Activated naive CD8-positive, alpha-beta T cell treated with anti-CD3 and anti-CD28 coated beads, Interleukin-2, amount 50 U/mL, for 24 hours (primary cell): ENCODE measurements around the gene TPTE2.
"Not testable (repeated sequence)": the region's sequence is repeated elsewhere in the genome, so short reads cannot be mapped to it uniquely, and the experiment has no call there.

Source experiments
- ATAC-seq: fragments of 150-1000 bp; cut with Tn5 transposase; one replicate; pipeline ENCODE4 v1.10.0; 2021
- DNase-seq: peaks from one replicate; pipeline ENCODE4 v3.0.0; 2021
- H3K27ac Mint-ChIP-seq: one replicate; pipeline ENCODE4 v1.8.0; 2021; ENCODE audit warnings: mild to moderate bottlenecking, mixed read lengths
- H3K27me3 Mint-ChIP-seq: one replicate; pipeline ENCODE4 v1.8.0; 2021; ENCODE audit warnings: mixed read lengths
- H3K36me3 Mint-ChIP-seq: one replicate; pipeline ENCODE4 v1.8.0; 2021; ENCODE audit warnings: low read depth, mixed read lengths
- H3K4me1 Mint-ChIP-seq: one replicate; pipeline ENCODE4 v1.8.0; 2021; ENCODE audit warnings: mixed read lengths
- H3K4me3 Mint-ChIP-seq: one replicate; pipeline ENCODE4 v1.8.0; 2021; ENCODE audit warnings: mild to moderate bottlenecking, moderate library complexity, mixed read lengths
- H3K9me3 Mint-ChIP-seq: one replicate; pipeline ENCODE4 v1.8.0; 2021; ENCODE audit warnings: mixed read lengths

The TPTE2 gene

GRCh38 chr13:19460126-19460525, 101.2 kb downstream of the TPTE2 start:
- DNase-seq, H3K36me3 Mint-ChIP-seq, H3K4me3 Mint-ChIP-seq, H3K4me1 Mint-ChIP-seq, H3K27me3 Mint-ChIP-seq, ATAC-seq, H3K27ac Mint-ChIP-seq: not testable (repeated sequence)
- H3K9me3 Mint-ChIP-seq: peaks cover 19% of the 10 kb centered on the region

- not testable (repeated sequence) for H3K4me1 Mint-ChIP-seq, H3K27me3 Mint-ChIP-seq, H3K36me3 Mint-ChIP-seq, ATAC-seq, DNase-seq, H3K9me3 Mint-ChIP-seq, H3K27ac Mint-ChIP-seq, H3K4me3 Mint-ChIP-seq
These were observed 122.2 kb downstream of the TPTE2 start for GRCh38 chr13:19439056-19439686.

GRCh38 chr13:19437780-19438179, 123.6 kb downstream of the TPTE2 start:
- H3K36me3 Mint-ChIP-seq, ATAC-seq, H3K27ac Mint-ChIP-seq, H3K9me3 Mint-ChIP-seq, H3K27me3 Mint-ChIP-seq, H3K4me3 Mint-ChIP-seq, H3K4me1 Mint-ChIP-seq, DNase-seq: not testable (repeated sequence)

GRCh38 chr13:19422236-19422635, 139.1 kb downstream of the TPTE2 start:
- DNase-seq, ATAC-seq, H3K9me3 Mint-ChIP-seq, H3K4me3 Mint-ChIP-seq, H3K27me3 Mint-ChIP-seq, H3K27ac Mint-ChIP-seq, H3K36me3 Mint-ChIP-seq: not testable (repeated sequence)
- peaks cover 18% of the 10 kb centered on the region for H3K4me1 Mint-ChIP-seq

GRCh38 chr13:19412494-19412893, 148.8 kb downstream of the TPTE2 start:
- DNase-seq, H3K27ac Mint-ChIP-seq, ATAC-seq, H3K36me3 Mint-ChIP-seq, H3K4me3 Mint-ChIP-seq, H3K4me1 Mint-ChIP-seq: not testable (repeated sequence)
- peaks cover 26% of the 10 kb centered on the region for H3K9me3 Mint-ChIP-seq
- H3K27me3 Mint-ChIP-seq: peaks cover 12% of the 10 kb centered on the region

- not testable (repeated sequence) for H3K27me3 Mint-ChIP-seq, DNase-seq, H3K36me3 Mint-ChIP-seq, ATAC-seq, H3K9me3 Mint-ChIP-seq, H3K27ac Mint-ChIP-seq, H3K4me3 Mint-ChIP-seq, H3K4me1 Mint-ChIP-seq
These were observed 178.4 kb downstream of the TPTE2 start for GRCh38 chr13:19382746-19383511.

- Mint-ChIP-seq H3K27ac (no peak overlapping the region), H3K4me3 (no peak overlapping the region), H3K9me3 (no peaks in the 10 kb centered on the region), H3K27me3 (peaks cover 2% of the 10 kb centered on the region), H3K36me3 (no peaks in the 10 kb centered on the region), H3K4me1 (no peaks in the 10 kb centered on the region)
- DNase-seq: no peak
- no peak for ATAC-seq
These were observed 179.2 kb downstream of the TPTE2 start for GRCh38 chr13:19382111-19382510.
